ENCODE measurements around the gene DNAI2. TPM values are rescaled to one million over a fixed set of nuclear protein-coding genes. Genes with fewer than 3 reads are reported as not detected.

DNAI2 gene
- total and polyA plus RNA-seq, 7 experiments from 2014 or later: 0.15 to 1.8 (median 0.88) TPM; not detected in 1

DNA sequence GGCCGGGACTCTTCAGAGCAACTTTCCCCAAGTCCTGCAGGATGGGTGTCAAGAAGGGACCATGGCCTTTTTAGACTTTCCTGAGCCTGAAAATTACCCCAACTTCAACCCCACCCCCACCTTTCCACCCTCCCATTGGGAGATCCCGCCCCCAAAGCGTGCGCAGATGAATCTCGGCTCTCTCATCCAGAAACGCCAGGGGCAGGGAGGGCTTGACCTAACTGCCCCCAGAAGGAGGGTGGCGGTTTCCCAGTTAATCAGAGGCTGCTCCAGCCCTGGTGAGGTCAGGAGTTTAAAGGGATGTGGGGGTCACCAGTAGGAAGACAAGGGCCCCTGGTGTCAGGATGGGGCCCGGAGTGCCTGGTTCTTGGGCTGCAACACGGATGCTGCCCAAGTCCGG lies 52.5 kb downstream of the DNAI2 start:
- peaks cover 17 to 48% (median 21%) of the 10 kb centered on the region in 5 donors for H3K27me3 Mint-ChIP-seq
- H3K9me3 ChIP-seq (ENCODE audit: control insufficient read depth in 2 of 3, low read length in 3 of 3): no peaks in the 10 kb centered on the region
- no peaks in the 10 kb centered on the region for H3K36me3 ChIP-seq (ENCODE audit: control insufficient read depth in 2 of 3, insufficient read depth in 3 of 3, low read length in 3 of 3)
- peaks cover 0 to 4% of the 10 kb centered on the region in 2 donors for H3K27me3 ChIP-seq (ENCODE audit: control insufficient read depth in 2 of 2, insufficient read depth in 2 of 2, low read length in 2 of 2)
- H3K27ac Mint-ChIP-seq: no peak overlapping the region
- DNase-seq (no peak), ATAC-seq (no peak)
- H3K36me3 Mint-ChIP-seq: peaks cover 0 to 5% (median 0%) of the 10 kb centered on the region in 5 donors
- peak overlapping the region; percentile 48 for H3K4me3 ChIP-seq (ENCODE audit: low read length)
- ChIA-PET POLR2A (no interaction called here), CTCF (no interaction called here)
- peaks cover 0 to 1% (median 0%) of the 10 kb centered on the region in 11 donors for H3K9me3 Mint-ChIP-seq
- no peak overlapping the region for H3K27ac ChIP-seq (ENCODE audit: low read depth, low read length)
- peaks cover 9 to 27% of the 10 kb centered on the region in 2 donors for H3K4me1 ChIP-seq (ENCODE audit: control insufficient read depth in 2 of 2, insufficient read depth in 2 of 2, low read length in 2 of 2)
- H3K4me3 Mint-ChIP-seq: peak overlapping the region in 8 of 10 donors; percentile 10 to 66 (median 39)
- intact Hi-C loops (cut with micrococcal nuclease): no loop called here
- H3K4me1 Mint-ChIP-seq: peaks cover 13 to 32% (median 16%) of the 10 kb centered on the region in 7 donors

- Mint-ChIP-seq H3K9me3 (peaks cover 0 to 1% (median 0%) of the 10 kb centered on the region in 11 donors), H3K36me3 (peaks cover 0 to 5% (median 0%) of the 10 kb centered on the region in 5 donors), H3K27me3 (peaks cover 11 to 36% (median 15%) of the 10 kb centered on the region in 5 donors), H3K4me3 (peak overlapping the region in 1 of 10 donors; percentile 1), H3K4me1 (peaks cover 13 to 32% (median 16%) of the 10 kb centered on the region in 7 donors), H3K27ac (peak overlapping the region in 2 of 9 donors; percentile 39 to 51)
- CTCF ChIA-PET: interaction anchor here (0.7 kb wide), 1 partner anchor 404 kb away, joined by 5 read pairs; no protein-coding TSS in a partner anchor
- Histone ChIP-seq H3K27me3 (ENCODE audit: control insufficient read depth in 2 of 2, insufficient read depth in 2 of 2, low read length in 2 of 2) (peaks cover 0 to 4% of the 10 kb centered on the region in 2 donors), H3K9me3 (ENCODE audit: control insufficient read depth in 2 of 3, low read length in 3 of 3) (no peaks in the 10 kb centered on the region), H3K4me3 (ENCODE audit: low read length) (no peak overlapping the region), H3K4me1 (ENCODE audit: control insufficient read depth in 2 of 2, insufficient read depth in 2 of 2, low read length in 2 of 2) (peaks cover 9 to 27% of the 10 kb centered on the region in 2 donors), H3K27ac (ENCODE audit: low read depth, low read length) (no peak overlapping the region), H3K36me3 (ENCODE audit: control insufficient read depth in 2 of 3, insufficient read depth in 3 of 3, low read length in 3 of 3) (no peaks in the 10 kb centered on the region)
- POLR2A ChIA-PET: no interaction called here
- DNase-seq (no peak), ATAC-seq (no peak)
- intact Hi-C loops (cut with micrococcal nuclease): no loop called here
Measured at GRCh38 chr17:74328487-74328886, 54.5 kb downstream of the DNAI2 start.

- Mint-ChIP-seq H3K27ac (peak overlapping the region in 1 of 9 donors; percentile 21), H3K9me3 (peaks cover 0 to 1% (median 0%) of the 10 kb centered on the region in 11 donors), H3K36me3 (peaks cover 0 to 5% (median 0%) of the 10 kb centered on the region in 5 donors), H3K4me3 (peak overlapping the region in 2 of 10 donors; percentile 3 to 17), H3K27me3 (peaks cover 8 to 31% (median 11%) of the 10 kb centered on the region in 5 donors), H3K4me1 (peaks cover 13 to 31% (median 16%) of the 10 kb centered on the region in 7 donors)
- intact Hi-C loops (cut with micrococcal nuclease): no loop called here
- DNase-seq (no peak), ATAC-seq (no peak)
- peaks cover 9 to 27% of the 10 kb centered on the region in 2 donors for H3K4me1 ChIP-seq (ENCODE audit: control insufficient read depth in 2 of 2, insufficient read depth in 2 of 2, low read length in 2 of 2)
- POLR2A ChIA-PET: no interaction called here
- peaks cover 0 to 4% of the 10 kb centered on the region in 2 donors for H3K27me3 ChIP-seq (ENCODE audit: control insufficient read depth in 2 of 2, insufficient read depth in 2 of 2, low read length in 2 of 2)
- no peak overlapping the region for H3K4me3 ChIP-seq (ENCODE audit: low read length)
- H3K9me3 ChIP-seq (ENCODE audit: control insufficient read depth in 2 of 3, low read length in 3 of 3): no peaks in the 10 kb centered on the region
- no peaks in the 10 kb centered on the region for H3K36me3 ChIP-seq (ENCODE audit: control insufficient read depth in 2 of 3, insufficient read depth in 3 of 3, low read length in 3 of 3)
- no peak overlapping the region for H3K27ac ChIP-seq (ENCODE audit: low read depth, low read length)
- CTCF ChIA-PET: interaction anchor here (0.7 to 0.9 kb wide), 2 partner anchors 29 to 403 kb away, joined by 4 to 5 read pairs; no protein-coding TSS in a partner anchor
Measured at GRCh38 chr17:74329378-74329777, 55.3 kb downstream of the DNAI2 start.

- H3K4me1 ChIP-seq (ENCODE audit: control insufficient read depth in 2 of 2, insufficient read depth in 2 of 2, low read length in 2 of 2): peaks cover 9 to 27% of the 10 kb centered on the region in 2 donors
- H3K4me3 ChIP-seq (ENCODE audit: low read length): no peak overlapping the region
- Mint-ChIP-seq H3K4me1 (peaks cover 13 to 33% (median 16%) of the 10 kb centered on the region in 7 donors), H3K9me3 (no peaks in the 10 kb centered on the region), H3K36me3 (peaks cover 0 to 5% (median 0%) of the 10 kb centered on the region in 5 donors), H3K27me3 (peaks cover 8 to 21% (median 11%) of the 10 kb centered on the region in 5 donors), H3K27ac (no peak overlapping the region), H3K4me3 (no peak overlapping the region)
- ChIA-PET CTCF (no interaction called here), POLR2A (no interaction called here)
- no peak for DNase-seq
- no peaks in the 10 kb centered on the region for H3K9me3 ChIP-seq (ENCODE audit: control insufficient read depth in 2 of 3, low read length in 3 of 3)
- intact Hi-C loops (cut with micrococcal nuclease): no loop called here
- H3K27me3 ChIP-seq (ENCODE audit: control insufficient read depth in 2 of 2, insufficient read depth in 2 of 2, low read length in 2 of 2): peaks cover 0 to 4% of the 10 kb centered on the region in 2 donors
- no peak for ATAC-seq
- H3K27ac ChIP-seq (ENCODE audit: low read depth, low read length): no peak overlapping the region
- no peaks in the 10 kb centered on the region for H3K36me3 ChIP-seq (ENCODE audit: control insufficient read depth in 2 of 3, insufficient read depth in 3 of 3, low read length in 3 of 3)
Measured at GRCh38 chr17:74330446-74330845, 56.4 kb downstream of the DNAI2 start.

DNA sequence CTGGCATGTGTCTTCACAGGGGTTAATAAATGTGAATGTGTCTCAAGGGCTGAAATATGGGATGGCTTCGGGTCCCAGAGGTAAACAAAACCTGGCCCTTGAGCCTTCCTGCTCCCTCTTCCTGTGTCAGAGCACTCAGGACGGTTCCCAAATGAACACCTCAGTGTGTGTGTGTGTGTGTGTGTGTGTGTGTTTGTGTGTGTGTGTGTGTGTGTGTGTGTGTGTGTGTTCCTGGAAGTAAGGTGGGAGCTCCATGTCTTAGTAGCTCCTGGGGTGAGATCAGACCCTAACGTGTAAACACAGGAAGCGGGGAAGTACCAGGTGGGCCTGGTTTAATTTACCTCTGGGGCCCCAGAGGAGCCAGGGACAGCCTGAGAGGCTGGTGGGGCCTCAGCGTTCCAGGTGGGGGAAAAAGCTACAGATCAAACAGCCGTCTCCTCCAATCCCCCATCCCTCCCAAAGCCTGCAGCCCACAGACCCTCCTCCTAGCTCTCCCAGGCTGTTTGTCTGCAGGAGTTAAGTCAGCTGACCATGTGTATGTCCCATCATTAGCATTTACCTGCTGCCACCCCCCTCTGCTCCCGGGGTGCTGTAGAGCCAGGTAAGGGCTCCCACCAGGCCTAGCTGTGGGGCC lies 58.1 kb downstream of the DNAI2 start:
- peaks cover 0 to 5% (median 0%) of the 10 kb centered on the region in 5 donors for H3K36me3 Mint-ChIP-seq
- H3K27me3 Mint-ChIP-seq: peaks cover 3 to 13% (median 7%) of the 10 kb centered on the region in 5 donors
- POLR2A ChIA-PET: no interaction called here
- H3K27ac ChIP-seq (ENCODE audit: low read depth, low read length): no peak overlapping the region
- ATAC-seq: no peak
- no peaks in the 10 kb centered on the region for H3K9me3 ChIP-seq (ENCODE audit: control insufficient read depth in 2 of 3, low read length in 3 of 3)
- no peaks in the 10 kb centered on the region for H3K9me3 Mint-ChIP-seq
- H3K4me1 Mint-ChIP-seq: peaks cover 8 to 28% (median 13%) of the 10 kb centered on the region in 7 donors
- intact Hi-C loops (cut with micrococcal nuclease): no loop called here
- CTCF ChIA-PET: interaction anchor here (0.6 to 0.7 kb wide), 3 partner anchors 8 to 110 kb away, joined by 3 to 6 read pairs (median 4); no protein-coding TSS in a partner anchor
- H3K27ac Mint-ChIP-seq: no peak overlapping the region
- H3K4me1 ChIP-seq (ENCODE audit: control insufficient read depth in 2 of 2, insufficient read depth in 2 of 2, low read length in 2 of 2): peaks cover 0 to 19% of the 10 kb centered on the region in 2 donors
- H3K36me3 ChIP-seq (ENCODE audit: control insufficient read depth in 2 of 3, insufficient read depth in 3 of 3, low read length in 3 of 3): no peaks in the 10 kb centered on the region
- H3K4me3 ChIP-seq (ENCODE audit: low read length): no peak overlapping the region
- H3K27me3 ChIP-seq (ENCODE audit: control insufficient read depth in 2 of 2, insufficient read depth in 2 of 2, low read length in 2 of 2): no peaks in the 10 kb centered on the region
- no peak overlapping the region for H3K4me3 Mint-ChIP-seq
- no peak for DNase-seq

DNA sequence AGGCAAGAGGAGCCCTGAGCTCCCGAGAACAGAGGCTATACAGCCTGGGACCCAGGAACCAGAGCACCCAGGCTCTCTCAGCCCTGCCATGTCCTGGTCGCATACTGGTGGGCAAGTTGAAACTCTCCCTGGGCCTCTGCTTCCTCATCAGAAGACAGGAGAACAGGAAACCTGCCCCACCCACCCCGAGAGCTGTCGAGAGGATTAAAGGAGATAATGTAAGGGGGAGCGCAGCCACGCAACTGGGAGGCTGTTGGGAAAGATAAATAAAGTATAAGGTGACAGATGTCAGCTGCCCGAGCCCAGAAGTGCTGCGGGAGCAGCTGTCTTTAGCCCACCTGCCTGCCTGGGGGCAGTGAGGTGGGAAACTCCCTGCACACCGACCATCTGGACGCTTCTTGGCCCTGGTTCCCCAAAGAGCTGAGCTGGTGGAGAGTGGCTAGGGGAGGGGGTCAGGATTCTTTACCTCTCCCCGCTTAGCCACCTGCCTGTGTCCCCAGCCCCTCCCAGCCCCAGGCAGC lies 58.8 kb downstream of the DNAI2 start:
- H3K4me1 Mint-ChIP-seq: peaks cover 8 to 22% (median 13%) of the 10 kb centered on the region in 7 donors
- no peak overlapping the region for H3K27ac ChIP-seq (ENCODE audit: low read depth, low read length)
- H3K27ac Mint-ChIP-seq: no peak overlapping the region
- ATAC-seq (no peak), DNase-seq (no peak)
- H3K27me3 ChIP-seq (ENCODE audit: control insufficient read depth in 2 of 2, insufficient read depth in 2 of 2, low read length in 2 of 2): no peaks in the 10 kb centered on the region
- CTCF ChIA-PET: interaction anchor here (0.6 to 0.7 kb wide), 2 partner anchors 33 to 110 kb away, joined by 3 to 4 read pairs; no protein-coding TSS in a partner anchor
- H3K36me3 ChIP-seq (ENCODE audit: control insufficient read depth in 2 of 3, insufficient read depth in 3 of 3, low read length in 3 of 3): no peaks in the 10 kb centered on the region
- intact Hi-C loops (cut with micrococcal nuclease): no loop called here
- no peaks in the 10 kb centered on the region for H3K9me3 ChIP-seq (ENCODE audit: control insufficient read depth in 2 of 3, low read length in 3 of 3)
- peaks cover 0 to 5% (median 0%) of the 10 kb centered on the region in 5 donors for H3K36me3 Mint-ChIP-seq
- no peaks in the 10 kb centered on the region for H3K9me3 Mint-ChIP-seq
- no peak overlapping the region for H3K4me3 ChIP-seq (ENCODE audit: low read length)
- POLR2A ChIA-PET: no interaction called here
- peaks cover 3 to 11% (median 6%) of the 10 kb centered on the region in 5 donors for H3K27me3 Mint-ChIP-seq
- no peak overlapping the region for H3K4me3 Mint-ChIP-seq
- peaks cover 0 to 17% of the 10 kb centered on the region in 2 donors for H3K4me1 ChIP-seq (ENCODE audit: control insufficient read depth in 2 of 2, insufficient read depth in 2 of 2, low read length in 2 of 2)
